Suprapubic skin (tissue), 4 donors: Measurements from ENCODE around the gene ELAVL1.

Experiments used
- CTCF ChIP-seq, 2 donors: fragments of 200-600 bp in 1 of 2; fragments of 450-650 bp in 1 of 2; sonication (generic) in 1 of 2; IDR thresholded peaks; one replicate each; pipeline ENCODE4 v1.5.1; 2016 to 2019; ENCODE audit warnings: antibody characterized with exemption in 2 of 2, mild to moderate bottlenecking in 1 of 2, moderate library complexity in 1 of 2
- EP300 ChIP-seq: sonication (generic); formaldehyde crosslinking; IDR thresholded peaks from one replicate; pipeline ENCODE4 v1.6.1; 2017; ENCODE audit warnings: antibody characterized with exemption
- POLR2A ChIP-seq, 2 donors: fragments of 450-650 bp; IDR thresholded peaks; one replicate each; pipeline ENCODE4 v1.6.1; 2017; ENCODE audit warnings: antibody characterized with exemption in 2 of 2, mild to moderate bottlenecking in 2 of 2, moderate library complexity in 2 of 2
- POLR2AphosphoS5 ChIP-seq, 3 donors: sonication (generic); formaldehyde crosslinking; IDR thresholded peaks; one replicate each; pipeline ENCODE4 v1.6.1; 2017; ENCODE audit warnings: antibody characterized with exemption in 3 of 3

- TF ChIP-seq CTCF (IDR thresholded peaks at IDR 0.05) (no peak), POLR2A (IDR thresholded peaks at IDR 0.05) (no peak), POLR2AphosphoS5 (IDR thresholded peaks at IDR 0.05) (no peak), EP300 (no peak)
These were observed 24.2 kb downstream of the ELAVL1 start for GRCh38 chr19:7981199-7981598.
